ENCODE data around the gene SIL1. TPM values are rescaled to one million over a fixed set of nuclear protein-coding genes. Genes with fewer than 3 reads are reported as not detected.
"Not testable (repeated sequence)": the region's sequence is repeated elsewhere in the genome, so short reads cannot be mapped to it uniquely, and the experiment has no call there.

The SIL1 gene
- polyA plus RNA-seq, 3 donors: 25.4 to 35.1 (median 27.9) TPM

DNA sequence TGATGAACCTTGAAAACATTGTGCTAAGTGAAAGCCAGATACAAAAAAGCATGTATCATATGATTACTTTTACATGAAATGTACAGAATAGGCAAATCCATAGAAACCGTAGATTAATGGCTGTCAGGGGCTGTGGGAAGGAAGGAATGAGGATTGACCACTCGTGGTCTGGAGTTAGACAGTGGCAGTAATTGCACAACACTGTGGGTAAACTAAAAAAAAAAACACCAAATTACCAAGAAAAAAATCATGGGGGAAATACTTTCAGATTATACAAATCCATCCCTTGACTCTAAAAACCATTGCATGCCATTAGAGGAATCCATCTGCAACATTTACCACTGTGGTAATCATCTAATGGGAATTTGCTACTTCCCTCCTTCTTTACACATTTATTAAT is 140.0 kb downstream of the SIL1 start:
- H3K79me2 ChIP-seq (ENCODE audit: insufficient read depth, low read length): no peaks in the 10 kb centered on the region
- no peak overlapping the region for H3K4me3 ChIP-seq (replicated peaks in 1 of 3; ENCODE audit: low read depth in 2 of 3, low read length in 3 of 3)
- peaks cover 4 to 12% of the 10 kb centered on the region in 2 donors for H3K36me3 Mint-ChIP-seq
- H3K27ac ChIP-seq (ENCODE audit: low read depth in 1 of 2, low read length in 2 of 2): no peak overlapping the region
- peak overlapping the region in 1 of 7 donors; percentile 53 for H3K27ac Mint-ChIP-seq
- no peak overlapping the region for H3K4me2 ChIP-seq (replicated peaks; ENCODE audit: extremely low read depth, low read length, poor library complexity, severe bottlenecking)
- H3K4me3 Mint-ChIP-seq: no peak overlapping the region
- H3K9ac ChIP-seq (ENCODE audit: insufficient read depth, low read length, poor library complexity, severe bottlenecking): no peak overlapping the region
- no peaks in the 10 kb centered on the region for H3K27me3 Mint-ChIP-seq (ENCODE audit: low read depth in 3 of 3)
- peaks cover 0 to 2% (median 0%) of the 10 kb centered on the region in 7 donors for H3K9me3 Mint-ChIP-seq
- TF ChIP-seq CTCF (IDR thresholded peaks at IDR 0.05): no peak
- H3K4me1 ChIP-seq (ENCODE audit: control insufficient read depth in 1 of 2, insufficient read depth in 2 of 2, low read length in 2 of 2): no peaks in the 10 kb centered on the region
- H3K27me3 ChIP-seq (ENCODE audit: control insufficient read depth in 2 of 2, insufficient read depth in 2 of 2, low read length in 2 of 2): no peaks in the 10 kb centered on the region
- H4K20me1 ChIP-seq (ENCODE audit: insufficient read depth, low read length): no peaks in the 10 kb centered on the region
- no peaks in the 10 kb centered on the region for H3K9me3 ChIP-seq (replicated peaks in 1 of 2; ENCODE audit: control insufficient read depth in 1 of 2, insufficient read depth in 1 of 2, low read length in 2 of 2)
- H2AFZ ChIP-seq (ENCODE audit: insufficient read depth, low read depth, low read length, poor library complexity, severe bottlenecking): no peak overlapping the region
- no peak for DNase-seq
- no peaks in the 10 kb centered on the region for H3K36me3 ChIP-seq (replicated peaks in 1 of 2; ENCODE audit: control insufficient read depth in 1 of 2, insufficient read depth in 2 of 2, low read length in 2 of 2)
- peaks cover 8% of the 10 kb centered on the region for H3K4me1 Mint-ChIP-seq
- no CpG with 5 or more reads among the region's 2 CpGs for WGBS (ENCODE audit: insufficient coverage)
- intact Hi-C loops (cut with micrococcal nuclease): no loop called here

- intact Hi-C loops (cut with micrococcal nuclease); H3K27ac ChIP-seq (ENCODE audit: low read depth in 1 of 2, low read length in 2 of 2); DNase-seq; H3K27me3 Mint-ChIP-seq (ENCODE audit: low read depth in 3 of 3); H3K79me2 ChIP-seq (ENCODE audit: insufficient read depth, low read length); H3K9me3 Mint-ChIP-seq; H4K20me1 ChIP-seq (ENCODE audit: insufficient read depth, low read length); H3K4me3 ChIP-seq (replicated peaks in 1 of 3; ENCODE audit: low read depth in 2 of 3, low read length in 3 of 3); H3K4me1 Mint-ChIP-seq; H2AFZ ChIP-seq (ENCODE audit: insufficient read depth, low read depth, low read length, poor library complexity, severe bottlenecking); H3K4me3 Mint-ChIP-seq; H3K9me3 ChIP-seq (replicated peaks in 1 of 2; ENCODE audit: control insufficient read depth in 1 of 2, insufficient read depth in 1 of 2, low read length in 2 of 2); H3K27me3 ChIP-seq (ENCODE audit: control insufficient read depth in 2 of 2, insufficient read depth in 2 of 2, low read length in 2 of 2); H3K4me2 ChIP-seq (replicated peaks; ENCODE audit: extremely low read depth, low read length, poor library complexity, severe bottlenecking); H3K4me1 ChIP-seq (ENCODE audit: control insufficient read depth in 1 of 2, insufficient read depth in 2 of 2, low read length in 2 of 2); H3K9ac ChIP-seq (ENCODE audit: insufficient read depth, low read length, poor library complexity, severe bottlenecking); H3K36me3 ChIP-seq (replicated peaks in 1 of 2; ENCODE audit: control insufficient read depth in 1 of 2, insufficient read depth in 2 of 2, low read length in 2 of 2): not testable (repeated sequence)
- peaks cover 4 to 12% of the 10 kb centered on the region in 2 donors for H3K36me3 Mint-ChIP-seq
- WGBS (ENCODE audit: insufficient coverage): 100% methylated on average over 2 of the region's 7 CpGs
- peak overlapping the region in 2 of 7 donors; percentile 17 to 34 for H3K27ac Mint-ChIP-seq
Measured at GRCh38 chr5:139057045-139057939, 140.9 kb downstream of the SIL1 start.

Measured in CD14-positive monocyte (primary cell).